CD8-positive, alpha-beta memory T cell (primary cell): ENCODE data around the gene CRISPLD2. TPM values are rescaled to one million over a fixed set of nuclear protein-coding genes. Genes with fewer than 3 reads are reported as not detected.

ENCODE experiments used
- CTCF ChIA-PET: fragments of 350-600 bp; sonication (Branson Sonifier 250); formaldehyde crosslinking; loops from one replicate; lab custom pipeline; 2021; ENCODE audit warnings: antibody characterized with exemption; lab: Charles Lee
- POLR2A ChIA-PET: fragments of 350-600 bp; sonication (Branson Sonifier 250); formaldehyde crosslinking; loops from one replicate; lab custom pipeline; 2021; ENCODE audit warnings: antibody characterized with exemption; lab: Charles Lee
- DNase-seq, 5 donors: peaks; one replicate each; pipeline versions ENCODE4 v3.0.0 to v3.0.0-alpha.2; 2020 to 2022; ENCODE audit warnings: mixed read lengths in 1 of 5
- H3K27ac ChIP-seq: one replicate; pipeline ENCODE4 v1.7.0; 2013; ENCODE audit warnings: low read depth, mild to moderate bottlenecking, low read length, moderate library complexity
- H3K27me3 ChIP-seq: 2 replicates; pipeline ENCODE4 v1.7.0; 2013; ENCODE audit warnings: low read length, mild to moderate bottlenecking; ENCODE audit not compliant: insufficient read depth, poor library complexity, severe bottlenecking
- H3K36me3 ChIP-seq: 2 replicates; pipeline ENCODE4 v1.7.0; 2013; ENCODE audit warnings: mild to moderate bottlenecking, low read length, moderate library complexity; ENCODE audit not compliant: insufficient read depth
- H3K4me1 ChIP-seq: 2 replicates; pipeline ENCODE4 v1.7.0; 2013; ENCODE audit warnings: mild to moderate bottlenecking, low read length, moderate library complexity; ENCODE audit not compliant: insufficient read depth
- H3K4me3 ChIP-seq: 2 replicates; pipeline ENCODE4 v1.7.0; 2013; ENCODE audit warnings: mild to moderate bottlenecking, low read length
- H3K9me3 ChIP-seq: 2 replicates; pipeline ENCODE4 v1.7.0; 2013; ENCODE audit warnings: mild to moderate bottlenecking, low read length
- H3K27ac Mint-ChIP-seq, 8 donors: one replicate each; pipeline ENCODE4 v1.8.0; 2020 to 2021; ENCODE audit warnings: mixed read lengths in 8 of 8, mild to moderate bottlenecking in 6 of 8, inconsistent platforms in 3 of 8, moderate library complexity in 3 of 8
- H3K27me3 Mint-ChIP-seq, 2 donors: one replicate each; pipeline ENCODE4 v1.8.0; 2020 to 2021; ENCODE audit warnings: mixed read lengths in 2 of 2, mild to moderate bottlenecking in 1 of 2, moderate library complexity in 1 of 2
- H3K36me3 Mint-ChIP-seq, 3 donors: one replicate each; pipeline ENCODE4 v1.8.0; 2020 to 2021; ENCODE audit warnings: mixed read lengths in 3 of 3, inconsistent platforms in 1 of 3, mild to moderate bottlenecking in 1 of 3
- H3K4me1 Mint-ChIP-seq, 3 donors: one replicate each; pipeline ENCODE4 v1.8.0; 2020 to 2021; ENCODE audit warnings: mixed read lengths in 3 of 3, inconsistent platforms in 1 of 3, mild to moderate bottlenecking in 1 of 3
- H3K4me3 Mint-ChIP-seq, 7 donors: one replicate each; pipeline ENCODE4 v1.8.0; 2020 to 2021; ENCODE audit warnings: mixed read lengths in 7 of 7, mild to moderate bottlenecking in 6 of 7, moderate library complexity in 4 of 7, inconsistent platforms in 2 of 7
- H3K9me3 Mint-ChIP-seq, 5 donors: one replicate each; pipeline ENCODE4 v1.8.0; 2020 to 2022; ENCODE audit warnings: mixed read lengths in 5 of 5, mild to moderate bottlenecking in 3 of 5, moderate library complexity in 2 of 5, inconsistent platforms in 1 of 5
- polyA plus RNA-seq: library from polyadenylated mRNA; unstranded; fragments of 300-500 nt; fragmentation: Illumina TruSeq; gene quantifications from one replicate; pipeline ENCODE4 v1.2.3, GENCODE V29; 2021
- total RNA-seq, 2 experiments: library from RNA; stranded (reverse); gene quantifications; one replicate each; pipeline ENCODE4 v1.2.3, GENCODE V29; 2021

The CRISPLD2 gene
- total and polyA plus RNA-seq, 3 experiments from 2014 or later, result 0.04 to 0.05 TPM; not detected in 1

- H3K27me3 ChIP-seq, result peaks cover 9% of the 10 kb centered on the region
- no peak for DNase-seq
- Mint-ChIP-seq H3K27ac (no peak overlapping the region), H3K36me3 (peaks cover 0 to 1% (median 0%) of the 10 kb centered on the region in 3 donors), H3K9me3 (no peaks in the 10 kb centered on the region), H3K4me3 (no peak overlapping the region), H3K27me3 (peaks cover 12 to 43% of the 10 kb centered on the region in 2 donors), H3K4me1 (peaks cover 0 to 4% (median 0%) of the 10 kb centered on the region in 3 donors)
- no peaks in the 10 kb centered on the region for H3K4me1 ChIP-seq
- ChIA-PET POLR2A (no interaction called here), CTCF (no interaction called here)
- no peaks in the 10 kb centered on the region for H3K36me3 ChIP-seq
- no peaks in the 10 kb centered on the region for H3K9me3 ChIP-seq
- no peak overlapping the region for H3K27ac ChIP-seq
- H3K4me3 ChIP-seq, result no peak overlapping the region
Measured at GRCh38 chr16:84840687-84841627, 21.2 kb downstream of the CRISPLD2 start.

GRCh38 chr16:84841787-84842300 is 22.1 kb downstream of the CRISPLD2 start:
- POLR2A ChIA-PET, result no interaction called here
- H3K4me3 Mint-ChIP-seq, result no peak overlapping the region
- H3K27me3 Mint-ChIP-seq, result peaks cover 11 to 48% of the 10 kb centered on the region in 2 donors
- H3K4me1 ChIP-seq, result no peaks in the 10 kb centered on the region
- H3K36me3 Mint-ChIP-seq, result peaks cover 0 to 1% (median 0%) of the 10 kb centered on the region in 3 donors
- no peak overlapping the region for H3K27ac Mint-ChIP-seq
- no peaks in the 10 kb centered on the region for H3K9me3 ChIP-seq
- H3K36me3 ChIP-seq, result no peaks in the 10 kb centered on the region
- no peak overlapping the region for H3K4me3 ChIP-seq
- H3K27ac ChIP-seq, result no peak overlapping the region
- H3K27me3 ChIP-seq, result peaks cover 9% of the 10 kb centered on the region
- DNase-seq, result no peak
- CTCF ChIA-PET, result no interaction called here
- H3K4me1 Mint-ChIP-seq, result peaks cover 0 to 4% (median 0%) of the 10 kb centered on the region in 3 donors
- no peaks in the 10 kb centered on the region for H3K9me3 Mint-ChIP-seq

GRCh38 chr16:84842516-84843148 is 22.8 kb downstream of the CRISPLD2 start:
- no peak overlapping the region for H3K27ac ChIP-seq
- ChIA-PET POLR2A (no interaction called here), CTCF (no interaction called here)
- no peak overlapping the region for H3K4me3 Mint-ChIP-seq
- H3K36me3 Mint-ChIP-seq, result peaks cover 0 to under 1% (median 0%) of the 10 kb centered on the region in 3 donors
- H3K27ac Mint-ChIP-seq, result no peak overlapping the region
- no peak for DNase-seq
- no peaks in the 10 kb centered on the region for H3K36me3 ChIP-seq
- no peak overlapping the region for H3K4me3 ChIP-seq
- peaks cover 9% of the 10 kb centered on the region for H3K27me3 ChIP-seq
- H3K27me3 Mint-ChIP-seq, result peaks cover 13 to 47% of the 10 kb centered on the region in 2 donors
- peaks cover 0 to 4% (median 0%) of the 10 kb centered on the region in 3 donors for H3K4me1 Mint-ChIP-seq
- no peaks in the 10 kb centered on the region for H3K4me1 ChIP-seq
- no peaks in the 10 kb centered on the region for H3K9me3 ChIP-seq
- H3K9me3 Mint-ChIP-seq, result no peaks in the 10 kb centered on the region

- peaks cover 11 to 46% of the 10 kb centered on the region in 2 donors for H3K27me3 Mint-ChIP-seq
- H3K9me3 Mint-ChIP-seq, result peaks cover 0 to 2% (median 0%) of the 10 kb centered on the region in 5 donors
- H3K36me3 Mint-ChIP-seq, result no peaks in the 10 kb centered on the region
- H3K27ac ChIP-seq, result no peak overlapping the region
- no peak overlapping the region for H3K4me3 ChIP-seq
- H3K9me3 ChIP-seq, result no peaks in the 10 kb centered on the region
- DNase-seq, result no peak
- no peak overlapping the region for H3K27ac Mint-ChIP-seq
- no peak overlapping the region for H3K4me3 Mint-ChIP-seq
- peaks cover 9% of the 10 kb centered on the region for H3K27me3 ChIP-seq
- no peaks in the 10 kb centered on the region for H3K36me3 ChIP-seq
- CTCF ChIA-PET, result no interaction called here
- peaks cover 0 to 4% (median 0%) of the 10 kb centered on the region in 3 donors for H3K4me1 Mint-ChIP-seq
- POLR2A ChIA-PET, result no interaction called here
- H3K4me1 ChIP-seq, result no peaks in the 10 kb centered on the region
Measured at GRCh38 chr16:84843149-84844048, 23.6 kb downstream of the CRISPLD2 start.

GRCh38 chr16:84844049-84844350 is 24.2 kb downstream of the CRISPLD2 start:
- H3K4me3 Mint-ChIP-seq, result no peak overlapping the region
- peaks cover 9% of the 10 kb centered on the region for H3K27me3 ChIP-seq
- POLR2A ChIA-PET, result no interaction called here

GRCh38 chr16:84844559-84845495 is 25.0 kb downstream of the CRISPLD2 start:
- no peak for DNase-seq
- no peaks in the 10 kb centered on the region for H3K4me1 ChIP-seq
- no peak overlapping the region for H3K27ac ChIP-seq
- no peak overlapping the region for H3K4me3 ChIP-seq
- no peaks in the 10 kb centered on the region for H3K9me3 ChIP-seq
- H3K4me3 Mint-ChIP-seq, result no peak overlapping the region
- H3K4me1 Mint-ChIP-seq, result peaks cover 0 to 4% (median 0%) of the 10 kb centered on the region in 3 donors
- no peak overlapping the region for H3K27ac Mint-ChIP-seq
- peaks cover 11 to 44% of the 10 kb centered on the region in 2 donors for H3K27me3 Mint-ChIP-seq
- ChIA-PET POLR2A (no interaction called here), CTCF (no interaction called here)
- peaks cover 6% of the 10 kb centered on the region for H3K27me3 ChIP-seq
- no peaks in the 10 kb centered on the region for H3K36me3 Mint-ChIP-seq
- peaks cover 0 to 2% (median 0%) of the 10 kb centered on the region in 5 donors for H3K9me3 Mint-ChIP-seq
- no peaks in the 10 kb centered on the region for H3K36me3 ChIP-seq

More at GRCh38 chr16:84844049-84844350, 24.2 kb downstream of the CRISPLD2 start:
- Mint-ChIP-seq H3K27me3 (peaks cover 11 to 46% of the 10 kb centered on the region in 2 donors), H3K4me1 (peaks cover 0 to 4% (median 0%) of the 10 kb centered on the region in 3 donors), H3K36me3 (no peaks in the 10 kb centered on the region), H3K9me3 (peaks cover 0 to 2% (median 0%) of the 10 kb centered on the region in 5 donors), H3K27ac (no peak overlapping the region)
- CTCF ChIA-PET, result no interaction called here
- no peaks in the 10 kb centered on the region for H3K4me1 ChIP-seq
- H3K4me3 ChIP-seq, result no peak overlapping the region
- no peaks in the 10 kb centered on the region for H3K36me3 ChIP-seq
- H3K27ac ChIP-seq, result no peak overlapping the region
- no peaks in the 10 kb centered on the region for H3K9me3 ChIP-seq
- no peak for DNase-seq

- peaks cover 6% of the 10 kb centered on the region for H3K27me3 ChIP-seq
- Mint-ChIP-seq H3K4me1 (peaks cover 0 to 4% (median 0%) of the 10 kb centered on the region in 3 donors), H3K27me3 (peaks cover 14 to 43% of the 10 kb centered on the region in 2 donors), H3K4me3 (no peak overlapping the region), H3K36me3 (no peaks in the 10 kb centered on the region), H3K27ac (no peak overlapping the region), H3K9me3 (peaks cover 0 to 2% (median 0%) of the 10 kb centered on the region in 5 donors)
- H3K36me3 ChIP-seq, result no peaks in the 10 kb centered on the region
- H3K4me3 ChIP-seq, result no peak overlapping the region
- ChIA-PET POLR2A (no interaction called here), CTCF (no interaction called here)
- no peak overlapping the region for H3K27ac ChIP-seq
- no peaks in the 10 kb centered on the region for H3K4me1 ChIP-seq
- DNase-seq, result no peak
- no peaks in the 10 kb centered on the region for H3K9me3 ChIP-seq
Measured at GRCh38 chr16:84845496-84846002, 25.8 kb downstream of the CRISPLD2 start.
